ENCODE data around the gene TXLNG. TPM values are rescaled to one million over a fixed set of nuclear protein-coding genes. Genes with fewer than 3 reads are reported as not detected.

The TXLNG gene
- total RNA-seq, 1 donor from 2014 or later: 37.1 TPM

GRCh38 chrX:16892504-16893362 is 106.5 kb downstream of the TXLNG start:
- no peaks in the 10 kb centered on the region for H4K20me1 ChIP-seq (ENCODE audit: low read depth)
- peak; percentile 94 for DNase-seq (ENCODE audit: low spot score)
- H3K4me2 ChIP-seq: no peak overlapping the region
- H3K4me3 ChIP-seq: no peak overlapping the region
- TF ChIP-seq EZH2 (IDR thresholded peaks at IDR 0.05) (no peak), EZH2phosphoT487 (IDR thresholded peaks at IDR 0.05) (no peak)
- TF ChIP-seq, protein P1, sequence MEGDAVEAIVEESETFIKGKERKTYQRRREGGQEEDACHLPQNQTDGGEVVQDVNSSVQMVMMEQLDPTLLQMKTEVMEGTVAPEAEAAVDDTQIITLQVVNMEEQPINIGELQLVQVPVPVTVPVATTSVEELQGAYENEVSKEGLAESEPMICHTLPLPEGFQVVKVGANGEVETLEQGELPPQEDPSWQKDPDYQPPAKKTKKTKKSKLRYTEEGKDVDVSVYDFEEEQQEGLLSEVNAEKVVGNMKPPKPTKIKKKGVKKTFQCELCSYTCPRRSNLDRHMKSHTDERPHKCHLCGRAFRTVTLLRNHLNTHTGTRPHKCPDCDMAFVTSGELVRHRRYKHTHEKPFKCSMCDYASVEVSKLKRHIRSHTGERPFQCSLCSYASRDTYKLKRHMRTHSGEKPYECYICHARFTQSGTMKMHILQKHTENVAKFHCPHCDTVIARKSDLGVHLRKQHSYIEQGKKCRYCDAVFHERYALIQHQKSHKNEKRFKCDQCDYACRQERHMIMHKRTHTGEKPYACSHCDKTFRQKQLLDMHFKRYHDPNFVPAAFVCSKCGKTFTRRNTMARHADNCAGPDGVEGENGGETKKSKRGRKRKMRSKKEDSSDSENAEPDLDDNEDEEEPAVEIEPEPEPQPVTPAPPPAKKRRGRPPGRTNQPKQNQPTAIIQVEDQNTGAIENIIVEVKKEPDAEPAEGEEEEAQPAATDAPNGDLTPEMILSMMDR (IDR thresholded peaks at IDR 0.05): peak; percentile 97
- Mint-ChIP-seq H3K27ac (peak overlapping the region; percentile 14), H3K4me1 (peaks cover 5% of the 10 kb centered on the region), H3K9me3 (peaks cover 2% of the 10 kb centered on the region), H3K36me3 (no peaks in the 10 kb centered on the region), H3K27me3 (ENCODE audit: insufficient read depth, low read depth) (peaks cover 3% of the 10 kb centered on the region), H3K4me3 (no peak overlapping the region)
- H3K79me2 ChIP-seq (ENCODE audit: low read depth): no peaks in the 10 kb centered on the region
- H3K9me3 ChIP-seq (ENCODE audit: low read depth): no peaks in the 10 kb centered on the region
- no peak overlapping the region for H3K27ac ChIP-seq
- no peaks in the 10 kb centered on the region for H3K4me1 ChIP-seq
- peak overlapping the region; percentile 94 for H2AFZ ChIP-seq (replicated peaks)
- H3F3A ChIP-seq (ENCODE audit: low read depth): no peaks in the 10 kb centered on the region
- H3K27me3 ChIP-seq: no peaks in the 10 kb centered on the region
- no peaks in the 10 kb centered on the region for H3K36me3 ChIP-seq
- H3K9ac ChIP-seq: no peak overlapping the region

Small RNA genes lying within 50 kb of the gene (small RNA-seq; reads per million reads assigned to genes)
- gene RNU4-6P (not detected), gene RNU7-56P (not detected), gene RPL12P49 (not detected)

Other genes with a start within 250 kb of the TXLNG start
- not detected in 2 replicates for gene S100G, start 136.3 kb upstream of the TXLNG start, total RNA-seq (ENCODE audit: low replicate concordance)
- gene CTPS2, start 73.8 kb upstream of the TXLNG start, total RNA-seq (ENCODE audit: low replicate concordance): 100 and 116 TPM in 2 replicates
- gene SYAP1, start 66.9 kb upstream of the TXLNG start, total RNA-seq (ENCODE audit: low replicate concordance): 23.5 and 39.7 TPM in 2 replicates
- 314 and 425 TPM in 2 replicates for gene RBBP7, start 83.9 kb downstream of the TXLNG start, total RNA-seq (ENCODE audit: low replicate concordance)
- 1.2 and 4.1 TPM in 2 replicates for gene REPS2, start 160.2 kb downstream of the TXLNG start, total RNA-seq (ENCODE audit: low replicate concordance)